ENCODE results near the gene SLX4.

GRCh38 chr16:3581392-3581791 lies 30.0 kb downstream of the SLX4 start:
- TF ChIP-seq CTCF (conservative IDR thresholded peaks at IDR 0.05; ENCODE audit: low read depth, low read length) (no peak), EZH2phosphoT487 (IDR thresholded peaks at IDR 0.05; ENCODE audit: borderline replicate concordance, low read length) (no peak)

Data from PC-3 (cell line).